IgD-negative memory B cell (primary cell): ENCODE data around the gene SNX25. TPM values are rescaled to one million over a fixed set of nuclear protein-coding genes. Genes with fewer than 3 reads are reported as not detected.
A peak's percentile ranks its signal among the peaks of the same experiment; 100 is the strongest.
"Not testable (repeated sequence)": the region's sequence is repeated elsewhere in the genome, so short reads cannot be mapped to it uniquely, and the experiment has no call there.

Experiments
- H3K27ac Mint-ChIP-seq, 3 donors: one replicate each; pipeline ENCODE4 v1.8.0; 2020 to 2022; ENCODE audit warnings: mild to moderate bottlenecking in 3 of 3, mixed read lengths in 3 of 3, moderate library complexity in 1 of 3
- H3K27me3 Mint-ChIP-seq: one replicate; pipeline ENCODE4 v1.8.0; 2021; ENCODE audit warnings: mixed read lengths
- H3K36me3 Mint-ChIP-seq: one replicate; pipeline ENCODE4 v1.8.0; 2020; ENCODE audit warnings: mild to moderate bottlenecking, mixed read lengths
- H3K4me1 Mint-ChIP-seq, 3 donors: one replicate each; pipeline ENCODE4 v1.8.0; 2020 to 2022; ENCODE audit warnings: mixed read lengths in 3 of 3, mild to moderate bottlenecking in 1 of 3
- H3K4me3 Mint-ChIP-seq, 4 donors: one replicate each; pipeline ENCODE4 v1.8.0; 2020 to 2022; ENCODE audit warnings: mild to moderate bottlenecking in 4 of 4, mixed read lengths in 4 of 4, moderate library complexity in 3 of 4
- H3K9me3 Mint-ChIP-seq, 3 donors: one replicate each; pipeline ENCODE4 v1.8.0; 2020 to 2021; ENCODE audit warnings: mixed read lengths in 3 of 3, mild to moderate bottlenecking in 1 of 3
- polyA plus RNA-seq: library from polyadenylated mRNA; unstranded; fragments of 300-500 nt; fragmentation: Illumina TruSeq; gene quantifications from one replicate; pipeline ENCODE4 v1.2.3, GENCODE V29; 2021

SNX25 gene
- polyA plus RNA-seq, 1 donor from 2014 or later: 24.4 TPM

DNA sequence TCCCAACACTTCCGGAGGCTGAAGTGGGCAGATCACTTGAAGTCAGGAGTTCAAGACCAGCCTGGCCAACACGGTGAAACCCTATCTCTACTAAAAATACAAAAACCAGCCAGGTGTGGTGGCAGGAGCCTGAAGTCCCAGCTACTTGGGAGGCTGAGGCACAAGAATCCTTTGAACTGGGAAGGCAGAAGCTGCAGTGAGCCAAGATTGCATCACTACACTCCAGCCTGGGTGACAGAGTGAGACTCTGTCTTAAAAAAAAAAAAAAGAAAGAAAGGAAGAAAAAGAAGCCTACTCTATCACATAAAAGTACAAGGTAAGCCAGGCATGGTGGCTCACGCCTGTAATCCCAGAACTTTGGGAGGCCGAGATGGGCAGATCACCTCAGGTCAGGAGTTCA lies 11.2 kb upstream of the SNX25 start:
- H3K36me3 Mint-ChIP-seq, H3K27me3 Mint-ChIP-seq, H3K9me3 Mint-ChIP-seq: not testable (repeated sequence)
- Mint-ChIP-seq H3K4me1 (peaks cover 18 to 35% (median 24%) of the 10 kb centered on the region in 3 donors), H3K4me3 (peak overlapping the region in 1 of 4 donors; percentile 53), H3K27ac (peak overlapping the region in 1 of 3 donors; percentile 26)

DNA sequence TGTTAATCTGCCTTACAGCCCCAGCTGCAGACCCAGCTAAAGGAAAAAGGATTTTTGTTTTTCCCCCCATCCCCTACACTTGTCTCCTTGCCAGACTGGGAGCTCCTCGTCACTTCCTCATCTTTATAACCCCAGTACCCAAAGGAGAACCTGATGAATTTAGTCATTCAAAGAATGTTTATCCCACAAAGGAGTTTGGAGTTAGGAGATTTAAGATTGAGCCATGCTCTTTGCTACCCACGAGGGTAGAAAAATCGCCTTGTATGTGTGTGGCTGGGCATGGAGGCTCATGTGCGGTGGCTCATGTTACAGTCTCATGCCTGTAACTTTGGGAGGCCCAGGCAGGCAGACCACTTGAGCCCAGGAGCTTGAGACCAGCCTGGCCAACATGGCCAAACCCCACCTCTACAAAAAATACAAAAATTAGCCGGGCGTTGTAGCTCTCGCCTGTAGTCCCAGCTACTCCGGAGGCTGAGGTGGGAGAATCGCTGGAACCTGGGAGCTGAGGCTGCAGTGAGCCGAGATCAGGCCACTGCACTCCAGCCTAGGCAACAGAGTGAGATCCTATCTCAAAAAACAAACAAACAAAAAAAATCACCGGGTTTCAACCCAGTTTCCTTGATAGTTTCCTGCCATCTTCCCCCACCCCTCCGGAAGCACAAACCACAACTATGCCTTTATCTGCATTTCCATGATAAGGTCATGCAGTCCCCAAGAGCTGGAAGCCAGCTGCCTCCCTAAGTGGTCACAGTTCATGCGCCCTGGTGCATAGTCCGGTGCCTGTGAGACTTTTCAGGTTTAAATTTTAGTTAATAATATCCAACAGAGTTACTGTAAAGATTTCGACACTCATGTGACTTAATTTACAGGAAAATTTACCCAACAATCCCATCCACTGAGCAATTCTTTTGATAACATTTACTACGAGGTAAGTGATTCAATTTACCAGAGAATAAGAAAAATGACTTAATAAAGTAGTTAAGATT lies 7.1 kb upstream of the SNX25 start:
- H3K27ac Mint-ChIP-seq: peak overlapping the region; percentile 97 to 98 (median 97)
- H3K4me3 Mint-ChIP-seq: peak overlapping the region; percentile 85 to 98 (median 98)
- no peaks in the 10 kb centered on the region for H3K9me3 Mint-ChIP-seq
- no peaks in the 10 kb centered on the region for H3K36me3 Mint-ChIP-seq
- H3K4me1 Mint-ChIP-seq: peaks cover 34 to 48% (median 46%) of the 10 kb centered on the region in 3 donors
- H3K27me3 Mint-ChIP-seq: no peaks in the 10 kb centered on the region

DNA sequence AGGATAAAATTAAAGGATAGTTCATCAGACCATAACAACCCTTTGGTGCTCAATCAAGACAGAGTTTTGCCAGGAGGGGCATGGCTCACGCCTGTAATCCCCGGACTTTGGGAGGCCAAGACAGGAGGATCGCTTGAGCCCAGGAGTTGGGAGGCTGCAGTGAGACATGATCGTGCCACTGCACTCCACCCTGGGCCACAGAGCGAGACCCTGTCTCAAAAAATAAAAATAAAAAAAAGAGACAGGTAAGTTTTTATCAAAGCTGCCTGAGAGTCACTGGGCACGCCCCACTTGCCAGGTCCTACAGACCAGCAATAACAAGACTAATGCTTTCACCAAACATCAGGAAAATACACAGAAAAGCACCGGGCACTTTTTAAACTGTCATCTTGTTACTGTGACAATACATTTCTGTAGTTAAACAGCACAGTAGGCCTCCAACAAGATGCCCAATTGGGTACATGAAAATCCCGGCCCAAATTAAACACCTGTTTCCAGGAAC lies 6.4 kb upstream of the SNX25 start:
- Mint-ChIP-seq H3K27me3 (no peaks in the 10 kb centered on the region), H3K27ac (peak overlapping the region; percentile 97 to 98 (median 97)), H3K4me1 (peaks cover 34 to 48% (median 46%) of the 10 kb centered on the region in 3 donors), H3K36me3 (no peaks in the 10 kb centered on the region), H3K4me3 (peak overlapping the region; percentile 85 to 98 (median 98)), H3K9me3 (no peaks in the 10 kb centered on the region)

DNA sequence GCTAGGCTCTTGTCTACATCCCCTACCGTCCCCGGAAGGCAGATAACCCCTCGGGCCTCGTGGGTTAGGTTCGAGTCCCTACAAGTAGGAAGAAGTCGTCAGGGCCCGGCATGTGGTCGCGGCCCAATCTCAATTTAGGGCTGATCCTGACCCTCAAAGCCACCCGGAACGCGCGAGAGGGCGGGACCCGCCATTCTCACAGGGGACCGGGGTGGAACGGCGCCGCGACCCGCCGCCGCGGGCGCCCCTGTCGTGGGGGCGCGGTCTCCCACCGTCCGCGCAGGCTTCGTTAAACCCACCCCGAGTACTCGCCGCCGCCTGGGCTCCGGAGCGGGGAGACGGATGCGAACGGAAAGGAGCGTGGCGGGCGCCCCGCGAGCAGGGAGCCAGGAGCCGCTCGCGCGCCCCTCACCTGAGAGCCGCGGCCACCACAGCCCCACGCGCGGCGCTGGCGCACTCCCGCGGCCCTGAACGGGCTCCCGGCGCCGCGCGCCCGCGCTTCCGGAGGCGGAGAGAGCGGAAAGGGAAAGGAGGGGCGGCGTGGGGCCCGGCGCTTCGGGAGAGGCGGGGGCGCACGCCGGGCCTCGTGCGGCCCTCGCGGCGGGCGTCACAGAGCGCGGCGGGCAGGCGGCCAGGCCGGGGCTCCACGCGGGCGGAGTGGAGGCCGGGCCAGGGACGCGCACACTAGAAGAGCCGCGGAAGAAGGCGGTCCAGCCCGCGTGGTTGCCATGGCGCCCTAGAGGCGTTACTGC lies 5.7 kb upstream of the SNX25 start, which contains the start of gene CFAP97:
Gene CFAP97, minus strand, starts transcription at position 515 of the 752 bp plus-strand sequence. CDS start 12,804 bp downstream, outside the sequence.
- Mint-ChIP-seq H3K27ac (peak within 1 kb of the TSS; percentile 97 to 98 (median 97)), H3K36me3 (no peaks in the 10 kb centered on the region), H3K9me3 (no peaks in the 10 kb centered on the region), H3K4me1 (peaks cover 34 to 50% (median 47%) of the 10 kb centered on the region in 3 donors), H3K4me3 (peak within 1 kb of the TSS; percentile 85 to 98 (median 98)), H3K27me3 (no peaks in the 10 kb centered on the region)

DNA sequence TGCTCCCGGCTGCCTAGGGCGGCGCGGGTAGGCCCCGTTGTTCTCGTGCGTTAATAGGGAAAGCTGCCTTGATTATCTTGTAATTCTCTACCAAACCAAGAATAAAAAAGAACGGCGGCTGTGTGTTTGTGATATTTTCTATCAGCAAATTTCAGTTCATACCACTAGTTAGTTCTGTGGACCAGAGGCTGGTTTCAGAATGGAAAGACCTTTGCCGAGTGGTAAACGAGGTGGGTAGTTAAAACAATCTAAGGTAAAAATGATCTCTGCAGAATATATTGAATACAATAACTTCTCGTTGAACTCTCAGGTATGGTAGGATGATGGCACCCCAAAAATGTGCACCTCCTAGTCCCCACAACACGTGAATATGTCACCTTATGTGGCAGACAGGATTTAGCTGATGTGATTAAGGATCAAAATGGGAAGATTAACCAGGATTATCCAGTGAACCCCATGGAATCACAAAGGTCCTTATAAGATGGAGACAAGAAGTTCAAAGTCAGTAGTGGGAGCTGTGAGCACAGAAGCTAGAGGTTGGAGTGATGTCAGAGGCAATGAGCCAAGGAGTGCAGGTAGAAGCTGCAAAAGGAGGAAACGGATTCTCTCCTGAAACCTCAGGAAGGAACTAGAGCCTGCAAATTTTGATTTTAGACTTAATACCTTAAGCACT lies 5.0 kb upstream of the SNX25 start:
- H3K27ac Mint-ChIP-seq: peak overlapping the region; percentile 93 to 97 (median 97)
- no peaks in the 10 kb centered on the region for H3K27me3 Mint-ChIP-seq
- no peaks in the 10 kb centered on the region for H3K36me3 Mint-ChIP-seq
- peaks cover 34 to 54% (median 50%) of the 10 kb centered on the region in 3 donors for H3K4me1 Mint-ChIP-seq
- peak overlapping the region; percentile 85 to 98 (median 96) for H3K4me3 Mint-ChIP-seq
- no peaks in the 10 kb centered on the region for H3K9me3 Mint-ChIP-seq

DNA sequence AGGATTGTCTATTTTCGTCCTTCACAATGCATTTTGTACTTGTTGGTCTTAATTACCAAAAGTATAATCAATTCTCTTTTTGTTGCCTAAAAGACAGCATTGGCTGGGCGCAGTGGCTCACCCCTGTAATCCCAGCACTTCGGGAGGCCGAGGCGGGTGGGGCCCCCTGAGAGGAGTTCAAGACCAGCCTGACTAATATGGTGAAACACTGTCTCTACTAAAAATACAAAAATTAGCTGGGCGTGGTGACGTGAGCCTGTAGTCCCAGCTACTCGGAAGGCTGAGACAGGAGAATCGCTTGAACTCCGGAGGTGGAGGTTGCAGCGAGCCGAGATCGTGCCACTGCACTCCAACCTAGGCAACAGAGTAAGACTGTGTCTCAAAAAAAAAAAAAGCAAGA lies 4.3 kb upstream of the SNX25 start:
- H3K36me3 Mint-ChIP-seq, H3K27me3 Mint-ChIP-seq, H3K9me3 Mint-ChIP-seq: not testable (repeated sequence)
- Mint-ChIP-seq H3K4me3 (peak overlapping the region; percentile 41 to 98 (median 78)), H3K4me1 (peaks cover 34 to 48% (median 46%) of the 10 kb centered on the region in 3 donors), H3K27ac (peak overlapping the region; percentile 93 to 97 (median 97))

DNA sequence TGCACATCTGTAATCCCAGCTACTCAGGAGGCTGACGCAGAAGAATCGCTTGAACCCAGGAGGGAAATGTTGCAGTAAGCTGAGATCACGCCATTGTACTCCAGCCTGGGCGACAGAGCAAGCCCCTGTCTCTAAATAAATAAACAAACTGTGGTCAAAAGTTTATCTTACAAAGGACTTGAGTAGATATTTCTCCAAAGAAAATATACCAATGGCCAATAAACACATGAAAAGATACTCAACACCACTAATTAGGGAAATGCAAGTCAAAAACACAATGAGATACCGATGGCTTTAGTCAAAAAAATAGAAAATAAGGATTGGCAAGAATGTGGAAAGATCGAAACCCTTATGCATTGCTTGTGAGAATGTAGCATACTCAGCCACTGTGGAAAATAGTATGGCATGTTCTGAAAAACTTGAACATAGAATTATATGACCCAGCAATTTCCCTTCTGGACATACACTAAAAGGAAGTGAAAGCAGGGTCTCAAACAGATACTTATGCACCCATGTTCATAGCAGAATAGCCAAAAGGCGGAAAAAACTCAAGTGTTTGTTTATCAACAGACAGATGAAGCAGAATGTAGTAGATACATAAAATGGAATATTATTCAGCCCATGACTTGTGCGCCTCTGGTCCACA lies 3.6 kb upstream of the SNX25 start:
- H3K27me3 Mint-ChIP-seq: no peaks in the 10 kb centered on the region
- no peaks in the 10 kb centered on the region for H3K36me3 Mint-ChIP-seq
- no peaks in the 10 kb centered on the region for H3K9me3 Mint-ChIP-seq
- peaks cover 31 to 46% (median 46%) of the 10 kb centered on the region in 3 donors for H3K4me1 Mint-ChIP-seq
- peak overlapping the region; percentile 69 to 97 (median 97) for H3K27ac Mint-ChIP-seq
- H3K4me3 Mint-ChIP-seq: peak overlapping the region; percentile 61 to 98 (median 81)

DNA sequence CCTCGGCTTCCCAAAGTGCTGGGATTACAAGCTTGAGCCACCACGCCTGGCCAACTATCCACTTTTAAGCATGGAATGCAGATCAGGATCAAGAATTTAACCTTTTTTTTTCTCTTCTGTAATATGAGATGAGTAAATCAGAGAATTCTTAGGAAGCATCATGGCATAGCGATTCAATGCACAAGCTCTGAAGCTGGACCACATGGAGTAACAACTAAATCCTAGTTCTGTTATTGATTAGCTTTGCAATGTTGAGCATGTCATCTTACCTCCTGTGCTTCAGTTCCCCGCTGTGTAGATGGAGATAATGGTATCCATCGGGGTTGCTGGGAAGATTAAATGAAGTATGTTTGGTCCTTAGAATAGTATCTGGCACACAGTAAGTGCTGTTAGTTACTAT lies 1.9 kb upstream of the SNX25 start:
- H3K9me3 Mint-ChIP-seq: no peaks in the 10 kb centered on the region
- peak overlapping the region in 2 of 4 donors; percentile 75 to 95 for H3K4me3 Mint-ChIP-seq
- H3K36me3 Mint-ChIP-seq: no peaks in the 10 kb centered on the region
- peaks cover 31 to 48% (median 47%) of the 10 kb centered on the region in 3 donors for H3K4me1 Mint-ChIP-seq
- peak overlapping the region in 1 of 3 donors; percentile 12 for H3K27ac Mint-ChIP-seq
- no peaks in the 10 kb centered on the region for H3K27me3 Mint-ChIP-seq

DNA sequence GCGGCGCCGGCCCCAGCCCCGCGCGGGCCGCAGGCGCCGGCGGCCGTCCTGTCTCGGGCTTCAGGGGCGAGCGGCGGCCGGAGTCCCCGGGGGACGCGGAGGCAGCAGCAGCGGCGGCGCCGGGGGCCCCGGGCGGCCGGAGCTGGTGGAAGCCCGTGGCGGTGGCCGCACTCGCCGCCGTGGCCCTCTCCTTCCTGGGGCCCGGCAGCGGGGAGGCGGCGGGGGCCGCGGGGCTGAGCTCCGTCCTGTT lies 379 bp downstream of the SNX25 start:
- H3K4me3 Mint-ChIP-seq, H3K9me3 Mint-ChIP-seq, H3K27me3 Mint-ChIP-seq, H3K36me3 Mint-ChIP-seq, H3K27ac Mint-ChIP-seq: not testable (repeated sequence)
- peaks cover 36 to 55% (median 47%) of the 10 kb centered on the region in 3 donors for H3K4me1 Mint-ChIP-seq

DNA sequence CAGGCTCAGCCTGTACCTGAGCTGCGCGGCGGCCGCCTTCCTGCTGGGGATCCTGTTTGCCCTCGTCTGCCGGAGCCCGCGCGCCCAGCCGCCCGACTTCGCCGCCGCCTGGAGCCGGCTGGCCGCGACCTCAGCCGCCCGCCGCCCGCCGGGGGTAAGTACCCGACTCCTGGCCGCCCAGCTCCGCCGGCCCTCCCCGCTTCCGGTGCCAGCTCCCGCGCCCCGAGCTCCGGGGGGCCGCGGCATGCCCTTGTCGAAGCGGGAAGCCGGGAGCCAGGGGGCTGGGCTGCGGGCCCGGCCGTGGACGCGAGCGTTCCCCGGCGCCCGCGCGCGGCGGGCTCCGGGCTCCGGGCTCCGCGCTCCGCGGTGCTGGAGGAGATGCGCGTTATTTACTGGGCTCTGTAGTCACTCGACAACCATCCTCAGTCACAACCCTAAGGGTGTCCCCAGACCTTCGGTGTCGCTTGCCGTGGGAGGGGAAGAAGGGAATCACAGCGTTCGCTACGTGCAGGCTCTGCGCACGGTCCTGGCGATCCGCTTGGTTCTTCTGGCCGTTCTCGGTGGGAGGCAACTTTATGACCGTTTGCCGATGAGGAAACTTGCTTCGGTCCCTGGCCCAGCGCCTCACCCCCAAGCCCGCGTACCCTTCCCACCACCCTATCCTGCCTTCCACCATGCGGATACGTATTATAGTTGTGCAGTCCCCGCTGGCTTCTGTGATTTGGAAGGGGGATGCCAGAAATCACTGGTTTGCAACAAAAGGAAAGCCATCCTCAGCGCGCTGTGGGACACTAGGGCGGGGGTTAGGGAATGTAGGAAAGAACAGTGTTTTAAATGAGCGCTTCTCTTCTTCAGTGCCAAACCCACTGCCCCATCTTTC lies 944 bp downstream of the SNX25 start:
- Mint-ChIP-seq H3K36me3 (no peaks in the 10 kb centered on the region), H3K9me3 (no peaks in the 10 kb centered on the region), H3K4me3 (peak overlapping the region; percentile 91 to 99 (median 97)), H3K4me1 (peaks cover 34 to 51% (median 43%) of the 10 kb centered on the region in 3 donors), H3K27ac (peak overlapping the region; percentile 86 to 94 (median 87)), H3K27me3 (no peaks in the 10 kb centered on the region)

DNA sequence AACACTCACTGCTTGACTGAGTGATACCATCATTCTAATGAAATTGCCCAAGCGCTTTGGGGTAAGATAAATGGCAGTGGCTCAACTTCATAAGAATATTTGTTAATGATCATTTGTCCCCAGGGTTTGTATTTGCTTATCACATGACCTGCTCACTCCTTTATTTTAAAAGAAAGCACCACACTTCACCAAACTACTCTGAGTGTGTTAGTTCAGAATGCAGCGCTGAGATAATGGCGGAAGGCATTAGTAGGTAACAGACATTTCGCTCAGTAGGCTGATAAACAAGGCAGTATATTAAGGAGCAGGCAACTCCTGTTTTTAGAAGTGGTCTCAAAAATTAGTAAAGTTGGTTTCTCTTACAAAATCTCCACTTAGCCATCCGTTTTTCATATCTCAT lies 1.6 kb downstream of the SNX25 start:
- Mint-ChIP-seq H3K27me3 (no peaks in the 10 kb centered on the region), H3K27ac (peak overlapping the region; percentile 86 to 94 (median 87))

DNA sequence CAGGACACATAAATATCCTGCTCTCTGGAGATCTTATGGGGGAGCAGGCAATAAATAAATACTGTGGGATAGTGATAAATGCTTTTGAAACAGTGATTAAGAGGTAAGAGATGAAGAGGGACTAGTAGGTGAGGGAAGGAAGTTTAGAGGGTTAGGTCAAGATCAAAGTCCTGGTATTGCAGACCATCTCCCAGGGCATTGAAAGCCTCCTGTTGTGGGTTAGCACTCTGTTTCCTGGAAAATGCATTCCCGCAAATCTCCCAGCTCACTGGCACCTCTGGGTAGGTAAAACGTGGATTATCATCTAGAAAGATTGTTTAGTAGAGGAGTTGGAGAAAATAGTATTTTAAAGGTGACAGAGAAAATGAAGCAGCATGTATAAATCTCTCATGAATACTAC lies 2.2 kb downstream of the SNX25 start:
- Mint-ChIP-seq H3K9me3 (no peaks in the 10 kb centered on the region), H3K4me3 (peak overlapping the region; percentile 91 to 99 (median 97)), H3K27ac (peak overlapping the region; percentile 86 to 94 (median 87)), H3K4me1 (peaks cover 36 to 48% (median 42%) of the 10 kb centered on the region in 3 donors), H3K36me3 (no peaks in the 10 kb centered on the region), H3K27me3 (no peaks in the 10 kb centered on the region)

More for the DNA sequence above, 1.6 kb downstream of the SNX25 start:
- Mint-ChIP-seq H3K4me1 (peaks cover 34 to 47% (median 40%) of the 10 kb centered on the region in 3 donors), H3K36me3 (no peaks in the 10 kb centered on the region), H3K9me3 (no peaks in the 10 kb centered on the region), H3K4me3 (peak overlapping the region; percentile 91 to 99 (median 97))

DNA sequence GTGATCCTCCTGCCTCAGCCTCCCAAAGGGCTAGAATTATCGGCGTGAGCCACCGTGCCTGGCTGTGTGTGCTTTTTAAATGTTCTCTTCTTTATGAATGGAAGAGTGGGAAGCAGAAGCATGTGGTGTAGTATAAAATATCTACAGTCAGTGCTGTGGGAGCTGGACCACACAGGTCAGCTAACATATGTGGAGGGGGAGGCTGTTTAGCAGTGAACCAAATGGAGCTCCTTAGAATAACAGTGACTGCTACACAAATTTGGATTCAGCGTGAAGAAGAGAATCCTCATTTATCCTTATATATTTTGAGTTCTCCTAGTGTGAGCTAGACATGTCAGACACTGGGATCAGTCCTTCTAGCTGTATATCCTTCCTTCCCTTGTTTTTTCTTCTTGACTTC lies 3.2 kb downstream of the SNX25 start:
- H3K4me3 Mint-ChIP-seq: peak overlapping the region; percentile 69 to 91 (median 79)
- H3K36me3 Mint-ChIP-seq: no peaks in the 10 kb centered on the region
- no peaks in the 10 kb centered on the region for H3K27me3 Mint-ChIP-seq
- H3K4me1 Mint-ChIP-seq: peaks cover 45 to 58% (median 51%) of the 10 kb centered on the region in 3 donors
- no peaks in the 10 kb centered on the region for H3K9me3 Mint-ChIP-seq
- peak overlapping the region; percentile 87 to 97 (median 92) for H3K27ac Mint-ChIP-seq
